ENCODE results near the gene ITPR2.

GRCh38 chr12:26514364-26514763 is 318.6 kb downstream of the ITPR2 start:
- TF ChIP-seq, protein P1, sequence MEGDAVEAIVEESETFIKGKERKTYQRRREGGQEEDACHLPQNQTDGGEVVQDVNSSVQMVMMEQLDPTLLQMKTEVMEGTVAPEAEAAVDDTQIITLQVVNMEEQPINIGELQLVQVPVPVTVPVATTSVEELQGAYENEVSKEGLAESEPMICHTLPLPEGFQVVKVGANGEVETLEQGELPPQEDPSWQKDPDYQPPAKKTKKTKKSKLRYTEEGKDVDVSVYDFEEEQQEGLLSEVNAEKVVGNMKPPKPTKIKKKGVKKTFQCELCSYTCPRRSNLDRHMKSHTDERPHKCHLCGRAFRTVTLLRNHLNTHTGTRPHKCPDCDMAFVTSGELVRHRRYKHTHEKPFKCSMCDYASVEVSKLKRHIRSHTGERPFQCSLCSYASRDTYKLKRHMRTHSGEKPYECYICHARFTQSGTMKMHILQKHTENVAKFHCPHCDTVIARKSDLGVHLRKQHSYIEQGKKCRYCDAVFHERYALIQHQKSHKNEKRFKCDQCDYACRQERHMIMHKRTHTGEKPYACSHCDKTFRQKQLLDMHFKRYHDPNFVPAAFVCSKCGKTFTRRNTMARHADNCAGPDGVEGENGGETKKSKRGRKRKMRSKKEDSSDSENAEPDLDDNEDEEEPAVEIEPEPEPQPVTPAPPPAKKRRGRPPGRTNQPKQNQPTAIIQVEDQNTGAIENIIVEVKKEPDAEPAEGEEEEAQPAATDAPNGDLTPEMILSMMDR (IDR thresholded peaks at IDR 0.05): no peak
- no peak for TF ChIP-seq POLR2A (IDR thresholded peaks at IDR 0.05)

Measured in adrenal gland (tissue), 5 donors.